NCI-H128 (cell line): ENCODE measurements around the gene LOXL4.

Experiments
- DNase-seq: peaks from one replicate; lab custom pipeline; 2025; ENCODE audit not compliant: unreplicated experiment; lab: John Stamatoyannopoulos, UW

LOXL4 gene

DNA sequence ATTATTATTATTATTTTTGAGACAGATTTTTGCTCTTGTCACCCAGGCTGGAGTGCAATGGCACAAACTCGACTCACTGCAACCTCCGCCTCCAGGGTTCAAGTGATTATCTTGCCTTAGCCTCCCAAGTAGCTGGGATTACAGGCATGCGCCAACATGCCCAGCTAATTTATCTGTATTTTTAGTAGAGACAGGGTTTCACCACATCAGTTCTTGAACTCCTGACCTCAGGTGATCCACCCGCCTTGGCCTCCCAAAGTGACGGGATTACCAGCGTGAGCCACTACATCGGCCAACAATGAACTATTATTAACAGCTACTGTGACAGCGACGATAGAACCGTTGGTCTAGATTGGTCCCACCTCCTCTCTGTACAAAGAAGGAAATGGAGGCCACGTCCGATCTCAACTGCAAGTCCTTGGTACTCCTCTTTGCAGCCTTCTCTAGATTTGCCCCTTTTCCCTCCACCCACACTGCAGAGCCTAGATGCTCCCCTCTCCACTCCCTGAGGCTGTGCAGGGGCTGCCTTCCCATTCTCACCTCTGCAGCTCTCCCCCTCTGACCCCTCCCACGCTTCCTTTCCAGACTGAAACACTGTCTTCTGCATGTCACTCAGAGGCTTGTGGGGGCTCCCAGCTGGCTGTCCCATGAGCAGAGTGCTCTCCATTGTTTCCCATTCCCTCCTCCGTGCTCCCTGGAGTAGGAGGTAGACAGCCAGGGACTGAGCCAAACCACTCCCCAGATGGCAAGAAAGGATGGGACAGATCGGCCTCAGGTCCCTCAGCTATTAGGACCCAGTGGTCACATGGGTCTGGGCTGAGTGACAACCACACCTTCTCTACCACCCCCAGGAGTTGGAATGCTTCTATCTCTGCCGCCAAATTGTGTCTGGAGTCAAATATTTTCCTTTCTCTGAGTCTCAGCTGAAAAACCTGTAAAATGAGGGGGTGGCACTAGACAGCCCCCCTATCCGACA lies 2.3 kb downstream of the LOXL4 start:
- DNase-seq: no peak

DNA sequence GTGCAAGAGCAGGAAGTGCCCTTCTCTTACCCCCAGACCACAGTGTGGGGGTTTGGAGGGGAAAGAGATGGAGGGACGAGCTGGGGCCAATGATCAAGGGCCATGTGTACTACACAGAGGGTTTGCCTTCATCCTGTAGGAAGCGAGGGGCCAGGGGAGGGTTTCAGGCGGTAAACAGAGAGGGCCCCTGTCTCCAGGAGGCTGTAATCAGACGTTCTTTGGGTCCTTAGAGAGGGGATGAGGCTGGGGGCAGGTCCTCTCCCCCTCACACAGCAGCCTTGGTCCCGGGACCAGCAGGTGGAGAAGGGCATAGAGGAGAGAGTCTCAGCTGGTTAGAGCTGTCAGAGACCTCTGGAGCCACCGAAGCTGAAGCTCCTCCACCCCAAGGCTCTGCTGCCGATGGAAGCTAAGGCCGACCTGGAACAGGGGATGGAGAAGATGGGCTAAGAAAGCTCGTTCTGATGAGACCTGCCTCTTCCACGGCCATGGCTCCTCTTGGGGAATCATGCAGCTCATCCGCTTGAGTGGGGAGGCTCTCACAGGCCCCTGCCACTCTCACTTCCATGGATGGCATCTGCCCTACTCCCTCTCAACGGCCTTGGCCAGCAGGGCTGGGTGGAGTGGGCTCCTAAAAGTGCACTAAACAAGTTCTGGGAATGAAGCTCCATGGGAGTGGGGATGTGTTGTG lies 3.5 kb downstream of the LOXL4 start:
- no peak for DNase-seq

DNA sequence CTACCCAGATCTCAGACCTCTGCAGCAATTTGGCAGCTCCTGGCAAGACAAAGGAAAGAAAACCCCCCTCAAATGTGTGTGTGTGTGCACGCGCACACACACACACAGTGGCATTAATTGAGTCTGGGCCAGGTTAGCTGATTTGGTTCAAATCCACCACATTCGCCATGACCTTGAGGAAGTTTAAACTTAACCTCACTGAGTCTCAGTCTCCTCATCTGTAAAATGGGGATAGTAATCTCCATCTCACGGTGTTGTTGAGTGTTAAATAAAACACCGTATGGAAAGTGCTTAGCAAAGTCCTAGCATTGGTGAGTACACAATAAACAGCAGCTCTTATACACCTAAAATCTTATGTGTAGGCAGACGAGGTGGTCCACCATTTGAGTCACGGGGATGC lies 4.9 kb downstream of the LOXL4 start:
- no peak for DNase-seq

DNA sequence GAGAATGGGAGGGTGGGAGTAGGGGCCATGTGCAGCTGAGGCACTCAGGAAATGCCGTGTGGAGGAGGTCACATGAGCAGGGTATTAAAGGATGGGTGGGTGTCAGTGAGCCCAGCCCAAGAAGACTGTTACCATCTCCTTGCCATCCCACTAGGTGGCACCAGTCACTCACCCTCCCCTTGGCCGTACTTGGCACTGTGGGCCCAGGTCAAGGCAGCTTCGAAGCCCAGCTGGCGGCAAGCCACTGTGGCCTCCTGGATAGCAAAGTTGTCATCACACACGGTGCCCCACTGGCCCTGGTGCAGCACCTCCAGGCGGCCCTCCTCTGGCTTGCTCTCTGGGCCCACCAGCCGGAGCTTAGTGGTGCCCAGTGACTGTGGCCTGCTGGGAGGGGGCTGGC lies 5.4 kb downstream of the LOXL4 start:
- no peak for DNase-seq

DNA sequence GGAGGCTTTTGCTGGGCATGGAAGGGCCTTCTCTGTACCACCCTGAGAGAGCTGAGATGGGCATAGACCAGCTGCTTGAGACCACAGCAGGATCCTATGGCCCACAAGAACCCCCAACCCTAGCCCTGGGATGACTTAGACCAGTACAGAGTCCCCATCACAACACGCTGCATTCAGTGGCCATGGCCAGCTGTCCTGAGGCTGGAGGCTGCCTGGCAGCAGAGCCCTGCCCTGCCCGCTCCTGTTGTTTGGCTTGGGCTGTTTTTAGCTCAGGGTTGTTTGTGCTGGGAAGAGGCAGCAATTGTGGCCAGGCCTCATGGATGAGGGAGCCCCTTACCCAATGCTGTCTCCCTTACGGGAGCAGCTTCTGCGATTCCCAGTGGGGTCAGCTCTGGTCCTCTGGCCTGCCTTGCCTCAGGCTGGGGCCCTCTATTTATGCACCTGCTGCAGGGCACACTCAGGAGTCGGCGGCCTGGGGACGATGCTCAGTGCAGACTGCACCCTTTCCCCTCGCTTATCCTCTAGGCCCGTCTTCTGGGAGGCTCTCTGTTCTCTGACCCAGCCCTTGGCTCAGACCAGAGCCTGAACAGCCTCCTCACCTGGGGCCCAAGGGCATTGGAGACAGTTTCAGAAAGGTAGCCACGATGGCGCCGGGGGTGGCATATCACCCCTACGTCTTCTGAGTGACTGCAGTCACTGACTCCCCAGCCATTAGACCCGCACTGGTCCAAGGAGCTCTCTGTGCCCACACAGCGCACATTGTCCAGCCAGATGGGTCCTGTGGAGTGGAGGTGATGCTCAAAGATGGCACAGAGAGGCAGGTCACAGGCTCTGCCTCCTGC lies 6.3 kb downstream of the LOXL4 start:
- DNase-seq: no peak

DNA sequence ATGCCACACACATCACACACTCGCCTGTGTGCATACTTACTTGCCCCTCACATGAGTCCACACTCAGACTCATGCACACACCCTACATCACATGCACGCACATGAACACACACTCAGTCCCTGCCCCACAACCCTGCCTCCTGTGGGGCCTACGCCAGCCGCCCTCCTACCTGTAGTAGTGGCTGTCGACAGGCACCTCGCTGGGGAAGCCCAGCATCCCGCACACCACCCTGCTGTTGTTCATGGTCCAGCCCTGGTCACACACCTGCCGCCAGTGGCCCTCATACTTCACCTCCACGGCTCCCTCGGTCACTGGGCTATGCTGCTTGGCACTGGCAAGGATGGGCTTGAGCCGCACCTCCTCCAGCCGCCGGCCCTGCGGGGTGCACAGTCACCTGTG lies 7.2 kb downstream of the LOXL4 start:
- no peak for DNase-seq

DNA sequence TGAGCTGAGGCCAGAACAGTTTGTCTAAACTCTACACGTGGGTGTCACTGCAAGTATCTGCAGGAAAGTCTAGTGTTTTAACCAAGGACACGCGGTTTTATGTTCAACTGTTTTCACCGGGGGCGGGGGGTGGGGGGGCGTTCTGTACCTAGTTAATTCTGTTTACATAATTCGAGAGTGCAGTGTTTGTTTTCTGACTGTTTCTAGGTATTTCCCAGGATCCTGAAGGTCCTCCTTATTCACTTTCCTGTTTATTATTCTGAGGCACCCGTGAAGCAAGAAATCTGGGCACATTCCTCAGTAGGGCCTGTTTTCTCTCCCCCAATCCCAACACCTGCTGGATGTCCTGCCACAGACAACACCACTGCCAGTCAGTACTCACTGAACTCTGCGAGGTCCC lies 7.6 kb downstream of the LOXL4 start:
- no peak for DNase-seq

DNA sequence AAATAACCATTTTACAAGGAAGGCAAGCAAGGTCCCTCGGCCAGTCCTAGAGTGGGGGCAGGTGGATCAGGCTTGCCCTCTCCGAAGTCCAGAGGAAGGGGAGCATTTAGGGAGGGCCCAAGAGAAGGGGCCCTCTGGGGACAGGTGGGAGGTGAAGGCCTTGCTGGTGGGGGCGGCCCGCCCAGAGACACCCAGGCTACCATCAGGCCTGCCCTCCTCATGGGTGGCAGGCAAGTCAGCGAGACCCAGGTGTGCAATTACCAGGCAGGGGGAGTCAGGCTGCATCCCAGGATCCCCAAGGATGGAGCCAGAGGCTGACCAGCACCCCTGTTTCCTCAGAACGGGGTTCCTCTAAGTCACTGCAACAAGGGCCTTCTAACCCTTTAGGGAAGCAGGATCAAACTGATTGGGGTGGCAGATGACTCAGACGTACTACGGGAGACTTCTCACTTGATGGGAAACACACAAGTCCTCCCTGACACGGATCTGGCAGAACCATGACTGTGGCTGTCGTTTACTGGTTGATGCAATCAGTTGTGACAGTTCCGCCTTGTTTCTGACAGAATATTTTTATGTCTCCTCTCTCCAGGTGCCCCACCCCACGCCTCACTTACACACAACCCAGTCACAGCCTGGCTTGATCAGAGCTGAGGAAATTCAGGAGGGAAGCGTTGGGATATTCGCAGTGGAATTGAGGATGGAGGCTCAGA lies 8.2 kb downstream of the LOXL4 start:
- no peak for DNase-seq

DNA sequence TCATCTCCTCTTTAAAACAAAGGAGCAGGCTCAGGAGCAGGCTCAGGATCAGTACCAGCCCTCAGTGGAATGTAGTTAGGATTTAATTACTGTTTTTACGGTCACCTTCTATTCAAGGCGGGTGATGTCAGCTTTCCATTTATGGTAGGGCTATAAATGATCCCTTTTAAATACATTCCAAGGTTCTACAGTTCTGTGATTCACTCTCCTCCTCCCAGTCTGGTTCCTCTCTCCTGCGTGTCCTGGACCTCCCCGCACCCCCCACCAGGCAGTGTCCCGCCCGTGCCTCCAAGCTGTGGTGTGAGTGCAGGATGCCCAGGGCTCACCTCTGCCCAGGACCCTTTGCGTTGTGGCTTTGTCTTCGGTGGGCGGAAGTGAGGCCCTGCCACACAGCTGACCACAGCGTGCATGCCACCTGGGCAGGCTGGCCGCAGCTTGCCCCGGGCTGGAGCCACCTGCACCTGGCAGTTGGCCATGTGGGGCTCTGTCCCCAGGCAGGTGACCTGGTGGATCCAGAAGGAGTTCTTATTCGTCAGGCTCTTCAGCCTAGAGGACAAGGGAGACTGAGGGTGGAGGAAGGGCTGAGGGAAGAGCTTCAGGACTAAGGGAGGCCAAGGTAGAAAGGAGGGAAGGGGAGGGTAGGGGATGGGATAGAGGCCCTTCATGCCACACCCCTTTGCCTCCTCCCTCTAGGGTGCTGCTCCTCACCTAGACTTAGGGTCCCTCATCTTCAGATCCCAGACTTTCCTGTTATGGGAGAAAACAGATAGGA lies 9.1 kb downstream of the LOXL4 start:
- no peak for DNase-seq

DNA sequence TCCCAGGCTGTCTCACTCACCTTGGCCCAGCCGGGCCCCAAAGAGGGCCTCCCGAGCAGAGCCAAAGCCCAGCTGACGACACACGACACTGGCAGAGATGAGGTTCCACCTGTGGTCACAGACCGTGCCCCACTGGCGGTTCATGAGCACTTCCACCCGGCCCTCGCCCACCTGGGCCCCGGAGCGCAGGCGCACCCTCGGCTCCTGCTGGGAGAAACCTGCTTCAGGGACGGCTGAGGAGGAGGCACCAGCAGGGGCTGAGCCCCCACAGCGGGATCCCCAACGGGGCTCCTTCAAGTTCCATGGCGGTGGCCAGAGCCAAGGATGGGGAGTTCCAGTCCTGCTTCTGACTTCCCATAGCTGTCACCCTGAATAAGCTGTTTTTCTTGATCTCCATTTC lies 10.0 kb downstream of the LOXL4 start:
- DNase-seq: no peak

DNA sequence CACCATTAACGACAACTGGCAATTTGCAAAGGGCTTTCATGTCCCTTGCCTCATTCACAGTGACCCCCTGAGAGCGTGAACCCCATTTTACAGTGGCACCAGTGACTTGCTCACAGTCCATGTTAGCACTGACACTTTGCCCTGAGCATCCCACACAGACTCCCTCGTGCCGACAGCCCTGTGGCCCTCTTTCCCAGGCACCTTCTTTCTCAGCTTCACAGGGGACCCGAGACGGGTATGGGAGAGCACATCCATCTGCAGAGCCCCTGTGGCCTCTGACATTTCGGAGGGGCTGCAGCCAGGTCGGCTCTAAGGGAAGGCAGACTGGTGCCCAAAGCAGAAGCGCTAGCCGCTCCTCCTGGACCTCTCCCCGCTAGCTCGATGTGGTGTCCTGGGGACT lies 10.8 kb downstream of the LOXL4 start:
- no peak for DNase-seq

DNA sequence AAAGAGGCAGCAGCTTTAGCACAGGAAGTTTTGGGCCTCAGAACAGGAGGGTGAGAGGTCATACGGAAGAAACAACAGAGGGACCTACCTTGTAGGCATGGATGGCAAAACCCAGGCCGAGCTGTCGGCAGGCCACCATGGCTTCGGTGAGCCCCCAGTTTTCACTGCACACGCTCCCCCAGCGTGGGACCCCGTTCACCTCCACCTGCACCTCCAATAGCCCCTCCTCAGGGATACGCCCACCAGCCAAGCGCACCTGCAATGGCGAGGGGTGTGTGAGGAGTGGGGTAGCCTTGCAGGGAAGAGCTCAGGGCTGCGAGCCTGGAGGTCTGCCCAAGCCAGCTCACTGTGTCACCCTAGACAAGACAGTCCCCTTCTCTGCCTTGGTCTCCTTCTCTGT lies 11.3 kb downstream of the LOXL4 start:
- no peak for DNase-seq

DNA sequence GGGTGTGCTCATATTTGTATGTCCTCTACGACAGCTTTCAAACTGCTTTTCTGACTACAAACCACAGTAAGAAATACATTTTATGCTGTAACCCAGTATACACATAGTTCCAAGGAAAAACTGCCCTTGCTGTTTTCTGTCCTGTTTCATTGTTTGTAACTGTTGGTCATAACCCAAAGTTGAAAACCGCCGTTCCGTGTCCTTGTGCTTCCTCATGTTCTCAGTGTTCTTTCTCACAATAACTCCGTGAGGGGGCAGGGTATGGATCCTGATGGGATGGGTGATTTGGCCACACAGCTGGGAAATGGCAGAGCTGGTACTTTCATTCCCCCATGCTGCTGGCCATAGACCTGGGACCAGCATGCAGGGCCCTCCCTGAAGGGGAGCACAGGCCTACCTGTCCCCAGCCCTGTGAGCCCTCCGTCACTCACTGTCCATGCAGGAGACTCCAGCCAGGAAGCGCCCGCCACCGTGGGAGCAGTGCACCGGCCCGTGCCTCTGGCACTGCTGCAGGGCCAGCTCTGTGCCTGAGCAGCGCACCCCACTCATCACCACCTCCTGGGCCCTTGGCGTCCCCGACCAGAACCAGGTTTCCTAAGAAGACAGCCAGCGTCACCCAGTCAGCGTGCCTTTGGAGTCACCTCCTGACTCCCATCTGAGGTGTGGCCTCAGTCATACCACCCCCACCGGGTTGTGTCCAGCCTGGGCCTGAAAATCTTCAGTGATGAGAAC lies 12.7 kb downstream of the LOXL4 start:
- DNase-seq: no peak

DNA sequence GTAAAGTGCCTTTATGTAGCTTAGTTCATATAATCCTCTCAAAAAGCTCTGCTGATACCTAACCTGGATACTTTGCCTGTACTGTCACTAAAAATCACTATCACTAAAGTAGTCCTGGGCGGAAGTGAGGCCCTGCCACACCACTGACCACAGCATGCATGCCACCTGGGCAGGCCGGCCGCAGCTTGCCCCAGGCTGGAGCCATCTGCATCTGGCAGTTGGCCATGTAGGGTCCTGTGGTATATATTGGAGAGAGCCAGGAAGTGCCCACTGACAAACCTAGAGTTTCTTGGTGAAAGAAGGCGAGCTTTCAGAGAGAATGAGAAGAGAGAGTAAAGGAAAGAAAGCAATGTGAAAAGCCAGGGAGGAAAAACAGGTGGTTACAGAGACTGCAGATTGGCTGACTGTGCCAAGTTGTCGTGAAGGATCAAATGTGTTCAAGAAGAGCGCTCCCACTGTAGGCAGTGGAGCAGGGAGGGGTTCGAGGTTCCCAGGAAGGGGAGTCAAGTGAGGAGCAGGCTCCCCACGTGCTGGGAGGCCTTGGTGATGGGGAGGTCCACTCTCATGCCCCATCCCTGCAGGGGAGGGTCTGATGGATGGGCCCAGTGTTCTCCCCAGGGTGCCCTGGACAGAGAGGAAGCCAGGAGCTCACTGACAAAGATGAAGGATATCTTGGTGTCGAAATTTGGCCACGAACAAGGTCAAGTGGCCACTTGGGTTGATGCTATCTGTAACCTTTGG lies 13.6 kb downstream of the LOXL4 start:
- no peak for DNase-seq

DNA sequence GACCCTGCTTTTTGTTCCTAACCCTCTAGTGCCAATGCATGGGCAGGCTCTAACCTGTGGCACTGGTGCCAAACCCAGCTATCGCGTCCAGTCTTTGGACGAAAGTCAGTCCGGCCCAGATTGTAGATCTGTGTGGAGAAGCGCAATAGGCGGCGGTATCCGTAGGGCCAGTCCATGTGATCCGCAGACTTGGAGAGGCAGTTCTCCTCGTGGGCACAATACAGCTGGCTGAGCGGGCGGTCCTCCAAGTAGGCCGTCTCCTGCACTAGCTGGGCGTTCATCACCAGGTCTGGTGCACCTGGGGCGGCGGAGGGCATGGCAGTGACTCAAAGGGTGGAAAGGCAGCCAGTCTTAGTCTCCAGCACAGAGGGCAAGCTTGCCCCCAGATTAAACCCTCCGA lies 14.5 kb downstream of the LOXL4 start:
- DNase-seq: no peak

DNA sequence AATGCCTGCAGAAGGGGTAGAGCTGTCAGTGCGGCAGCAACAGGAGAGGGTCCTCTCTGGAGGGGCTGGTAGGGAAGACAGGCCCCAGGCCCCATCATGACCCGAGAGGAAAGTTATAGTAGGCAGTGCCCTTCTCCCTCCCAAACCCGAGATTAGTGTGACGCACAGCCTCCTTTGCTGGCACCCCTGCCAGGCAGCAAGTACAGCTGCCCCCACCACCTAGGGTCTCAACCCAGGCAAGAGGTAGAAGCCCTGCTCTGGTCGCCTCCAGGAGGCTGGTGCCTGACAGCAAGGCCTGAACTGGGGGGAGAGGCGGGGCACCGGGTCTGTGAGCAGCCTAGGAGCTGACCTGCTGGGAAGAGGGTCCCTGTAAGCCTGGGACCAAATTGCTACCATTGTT lies 15.5 kb downstream of the LOXL4 start:
- no peak for DNase-seq

DNA sequence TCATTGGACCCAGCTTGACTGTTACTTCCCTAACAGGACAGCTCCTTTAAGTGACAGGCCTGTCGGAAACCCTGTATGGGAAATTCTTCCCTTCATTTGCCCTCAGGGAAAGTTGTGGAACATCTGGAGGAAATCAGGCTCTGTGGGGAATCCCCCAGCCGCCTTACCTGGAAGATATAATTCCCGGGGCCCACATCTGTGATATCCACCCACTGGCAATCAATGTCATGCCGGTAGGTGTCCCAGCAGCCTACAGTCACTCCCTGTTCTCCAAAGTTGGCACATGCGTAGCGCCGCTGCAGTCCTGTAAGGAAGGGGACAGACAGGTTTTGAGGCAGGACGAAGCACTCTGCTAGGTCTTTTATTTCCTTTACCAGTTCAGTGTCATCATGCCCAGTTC lies 16.6 kb downstream of the LOXL4 start:
- DNase-seq: no peak

DNA sequence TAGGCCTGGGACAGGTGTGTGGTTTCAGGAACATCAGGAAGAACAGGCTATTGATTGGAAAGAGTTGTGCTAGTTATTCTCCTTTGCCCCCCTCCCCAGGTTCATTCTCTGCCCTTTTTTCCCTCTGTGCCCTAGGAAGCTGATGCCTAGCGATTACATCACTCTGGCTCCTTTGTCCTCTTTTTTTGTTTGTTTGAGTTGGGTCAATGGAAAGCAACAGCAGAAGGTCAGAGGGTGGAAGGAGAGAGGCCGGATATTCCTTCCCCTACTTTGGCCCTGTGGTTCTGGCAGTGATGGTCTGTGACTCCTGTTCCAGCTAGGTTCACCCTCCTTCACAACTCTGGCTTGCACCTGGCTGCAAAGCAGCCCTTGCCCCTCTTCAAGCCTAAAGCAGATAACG lies 18.9 kb downstream of the LOXL4 start:
- DNase-seq: no peak

DNA sequence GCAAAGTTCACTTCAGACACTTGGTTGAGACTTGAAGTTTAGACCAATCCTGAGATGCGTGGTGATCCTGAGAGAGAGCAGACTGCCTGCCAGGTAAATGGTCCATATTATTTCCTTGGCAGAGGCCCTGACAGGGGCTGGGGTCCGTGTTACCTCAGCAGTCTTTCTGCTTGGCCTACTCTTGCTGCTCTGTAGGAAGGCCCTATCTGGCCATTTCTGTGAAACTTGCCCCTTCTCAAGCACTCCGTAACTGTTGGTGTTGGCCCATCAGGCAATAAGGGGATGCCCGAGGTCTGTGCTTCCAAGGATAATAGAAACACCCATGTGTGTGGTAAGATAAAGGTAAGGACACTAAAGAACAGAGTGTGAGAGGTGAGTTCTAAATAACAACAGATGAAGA lies 20.0 kb downstream of the LOXL4 start:
- DNase-seq: no peak
